RPMI8226 (cell line): Measurements from ENCODE around the gene CFAP77.

Experiments
- DNase-seq: peaks from one replicate; pipeline ENCODE4 v3.0.0-alpha.2; 2015

CFAP77 gene

DNA sequence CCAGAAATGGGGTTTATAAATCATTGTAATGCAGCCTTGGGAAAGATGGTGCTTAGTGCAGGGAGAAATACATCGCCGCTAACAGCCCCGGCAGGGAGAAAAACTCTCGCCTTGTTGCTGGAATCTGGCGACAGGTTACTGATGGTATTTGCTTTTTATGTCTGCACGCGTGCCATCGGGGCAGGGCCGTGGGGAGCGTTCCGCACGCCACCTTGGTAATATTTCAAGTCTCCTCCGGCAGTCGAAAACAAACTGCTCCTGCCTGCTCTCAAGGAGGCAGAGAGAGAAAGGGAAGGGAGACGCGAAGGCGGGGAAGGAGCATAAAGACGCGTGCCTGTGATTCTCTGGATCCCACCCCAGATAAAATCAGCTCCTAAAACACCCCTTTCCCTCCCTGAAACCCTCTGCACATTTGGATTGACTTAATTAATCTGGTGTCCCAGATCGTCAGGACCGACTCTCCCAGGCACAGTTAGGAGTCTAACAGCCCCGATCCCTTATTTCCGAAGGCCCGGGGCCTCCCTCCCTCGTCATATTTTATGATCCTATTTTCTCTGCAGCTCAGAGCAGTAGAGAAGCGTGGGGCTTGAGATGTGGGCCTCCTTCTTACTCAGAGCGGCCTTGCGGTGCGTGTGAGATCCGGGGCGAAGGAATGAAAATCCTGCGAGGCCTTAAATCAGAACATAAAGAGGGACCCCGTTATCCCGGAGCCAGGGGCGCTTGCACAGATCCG is 47.7 kb downstream of the CFAP77 start:
- no peak for DNase-seq

DNA sequence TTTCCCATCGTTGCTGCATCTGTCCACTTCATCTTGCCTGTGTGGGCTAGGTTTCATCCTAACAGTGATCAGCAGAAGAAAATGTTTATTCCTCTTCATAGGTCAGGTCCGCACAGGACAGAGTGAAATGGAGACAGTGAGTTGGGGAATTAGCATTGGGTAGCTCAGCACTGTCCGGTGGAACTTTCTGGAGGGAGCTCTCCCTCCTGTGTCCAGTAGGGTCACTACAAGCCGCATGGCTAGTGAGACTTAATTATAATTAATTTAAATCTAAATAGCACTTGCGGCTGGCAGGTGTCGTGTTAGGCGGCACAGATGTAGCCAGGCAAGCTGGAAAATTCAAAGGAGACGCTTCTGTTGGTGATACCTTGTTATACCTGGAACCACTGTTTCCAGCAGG is 48.4 kb downstream of the CFAP77 start:
- no peak for DNase-seq

DNA sequence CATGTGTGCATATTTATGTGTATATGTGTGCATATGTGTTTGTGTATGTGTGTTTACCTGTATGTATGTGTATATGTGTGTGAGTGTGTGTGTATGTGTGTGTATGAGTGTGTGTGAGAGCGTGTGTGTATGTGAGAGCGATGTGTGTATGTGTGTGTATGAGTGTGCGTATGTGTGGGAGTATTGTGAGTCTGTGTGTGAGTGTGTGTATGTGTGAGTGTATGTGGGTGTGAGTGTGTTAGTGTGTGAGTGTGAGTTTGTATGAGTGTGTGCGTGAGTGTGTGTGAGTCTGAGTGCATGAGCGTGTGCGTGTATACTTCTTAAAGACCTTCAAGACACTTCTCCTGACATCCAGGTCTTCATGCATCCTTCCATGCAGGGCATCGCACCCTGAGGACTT is 49.6 kb downstream of the CFAP77 start:
- no peak for DNase-seq

DNA sequence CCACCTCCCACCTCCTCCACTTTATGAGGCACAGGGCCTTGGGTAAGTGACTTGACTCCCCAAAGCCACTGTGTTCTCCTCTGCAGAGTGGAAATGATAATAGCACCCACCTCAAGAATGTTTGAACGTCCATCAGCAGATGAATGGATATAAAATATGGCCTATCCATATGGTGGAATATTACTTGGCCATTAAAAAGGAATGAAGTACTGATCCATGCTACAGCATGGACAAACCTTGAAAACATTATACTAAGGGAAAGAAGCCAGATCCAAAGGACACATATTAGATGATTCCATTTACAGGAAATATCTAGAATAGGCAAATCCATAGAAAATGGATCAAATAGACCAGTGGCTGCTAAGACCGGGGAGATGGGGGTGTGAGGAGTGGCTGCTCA is 50.2 kb downstream of the CFAP77 start:
- no peak for DNase-seq

DNA sequence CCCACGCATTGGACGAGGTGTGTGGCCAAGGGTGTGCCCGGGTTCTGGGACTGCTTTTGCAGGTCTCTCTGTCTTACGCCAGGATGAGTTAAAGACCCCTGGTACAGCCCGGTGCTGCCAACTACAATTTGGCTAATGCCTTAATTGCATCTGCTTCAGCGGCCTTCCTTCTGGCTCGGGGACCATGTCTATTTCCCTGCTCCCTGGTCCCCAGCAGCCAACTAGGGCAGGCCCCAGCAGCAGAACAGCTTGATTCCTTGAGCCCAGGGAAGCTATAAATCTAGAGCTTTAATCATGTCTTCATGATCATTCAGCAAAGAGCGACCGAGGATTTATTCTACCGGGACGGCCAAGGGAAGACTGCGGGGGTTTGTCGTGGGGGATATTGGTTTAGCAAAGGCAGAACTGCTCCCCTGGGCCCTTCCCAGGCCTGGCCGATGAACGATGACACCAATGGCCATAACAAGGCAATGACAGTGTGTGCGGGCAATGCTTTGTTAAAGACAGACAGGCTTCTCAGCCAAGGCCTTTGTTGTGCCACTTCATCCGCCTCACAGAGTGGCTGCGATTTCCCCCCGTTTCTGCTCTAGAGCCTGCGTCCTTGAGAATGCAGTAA is 51.4 kb downstream of the CFAP77 start:
- DNase-seq = no peak

DNA sequence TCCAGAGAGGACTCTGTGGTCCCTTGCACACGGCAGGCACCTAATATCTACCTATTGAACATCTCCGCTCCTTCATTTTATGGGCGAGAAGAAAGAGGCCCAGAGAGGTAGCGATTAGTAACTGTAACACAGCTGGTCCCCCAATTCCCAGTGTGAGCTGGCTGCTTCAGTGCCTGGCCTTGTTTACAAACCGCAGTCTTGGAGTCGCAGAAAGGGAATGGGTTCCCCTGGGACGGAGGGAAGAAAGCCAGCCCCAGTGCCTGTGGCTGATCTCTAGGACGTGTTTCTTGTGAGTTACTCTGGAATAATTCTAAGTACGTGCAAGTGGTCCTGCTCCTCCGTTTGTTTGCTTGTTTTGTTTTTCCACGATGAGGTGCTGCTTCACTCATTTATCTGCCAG is 52.0 kb downstream of the CFAP77 start:
- no peak for DNase-seq

DNA sequence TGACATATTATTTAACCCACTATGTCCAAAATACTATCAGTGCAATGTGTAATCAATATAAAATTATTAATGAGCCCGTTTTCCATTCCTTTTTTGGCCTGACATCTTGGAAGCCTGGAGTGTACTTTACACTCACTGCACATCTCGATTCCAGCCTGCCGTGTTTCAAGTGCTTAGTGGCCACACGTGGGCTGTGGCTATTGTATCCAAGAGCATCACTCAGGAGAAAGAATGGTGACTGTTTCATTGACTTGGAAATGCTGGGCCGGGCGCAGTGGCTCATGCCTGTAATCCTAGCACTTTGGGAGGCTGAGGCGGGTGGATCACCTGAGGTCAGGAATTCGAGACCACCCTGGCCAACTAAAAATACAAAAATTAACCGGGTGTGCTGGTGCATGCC is 54.5 kb downstream of the CFAP77 start:
- no peak for DNase-seq

DNA sequence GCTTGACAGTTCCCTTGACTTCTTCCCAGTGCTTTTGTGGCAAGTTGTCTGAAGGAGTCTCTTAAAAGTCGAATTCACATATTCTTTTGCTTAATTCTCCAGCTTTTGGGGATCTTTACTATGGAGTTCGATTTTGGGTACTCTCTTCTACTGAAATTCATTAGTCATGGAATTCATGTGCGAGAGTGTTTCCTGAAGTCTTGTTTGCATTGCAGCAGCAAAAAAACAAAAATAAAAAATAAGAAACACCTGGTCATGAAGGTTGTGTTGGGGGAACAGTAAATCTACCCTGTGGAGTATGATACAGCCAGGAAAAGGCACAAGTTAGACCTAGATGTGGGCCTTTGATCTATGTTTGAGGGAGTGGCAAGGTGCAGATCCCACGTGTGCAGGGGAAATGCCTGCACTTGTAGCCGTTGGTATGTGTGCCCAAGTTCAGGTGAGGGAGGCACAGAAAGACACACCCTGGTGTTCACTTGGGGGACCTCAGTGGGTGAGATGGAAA is 55.2 kb downstream of the CFAP77 start:
- DNase-seq = no peak

DNA sequence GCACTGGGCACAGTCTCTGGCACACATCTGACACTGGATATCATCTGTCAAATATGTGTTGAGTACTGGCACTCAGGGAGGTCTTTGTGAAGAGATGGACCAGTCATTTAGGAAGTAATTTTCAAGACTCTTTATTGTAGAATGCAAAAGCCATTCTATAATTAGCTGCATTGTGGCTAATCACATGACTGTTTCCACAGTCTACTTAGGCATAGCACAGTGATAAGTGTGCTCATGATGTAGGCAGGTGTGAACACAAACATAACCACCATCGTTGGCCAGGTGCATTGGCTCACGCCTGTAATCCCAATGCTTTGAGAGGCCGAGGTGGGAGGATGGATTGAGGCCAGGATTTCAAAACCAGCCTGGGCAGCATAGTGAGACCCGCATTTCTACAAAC is 62.2 kb downstream of the CFAP77 start:
- peak; percentile 61 for DNase-seq

DNA sequence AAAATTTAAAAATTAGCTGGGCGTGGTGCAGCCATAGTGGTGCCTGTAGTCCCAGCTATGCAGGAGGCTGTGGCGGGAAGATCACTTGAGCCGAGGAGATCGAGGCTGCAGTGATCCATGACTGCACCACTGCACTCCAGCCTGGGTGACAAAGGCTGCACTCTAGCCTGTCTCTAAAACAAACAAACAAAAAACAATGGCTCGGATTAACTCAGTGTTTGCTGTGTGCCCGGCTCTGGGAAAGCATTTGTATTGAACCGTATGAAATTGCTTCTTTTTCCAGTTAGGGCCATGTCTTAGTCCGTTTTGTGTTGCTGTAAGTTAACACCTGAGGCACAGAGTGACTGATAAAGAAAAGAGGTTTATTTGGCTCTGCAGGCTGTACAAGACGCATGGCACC is 62.6 kb downstream of the CFAP77 start:
- no peak for DNase-seq

DNA sequence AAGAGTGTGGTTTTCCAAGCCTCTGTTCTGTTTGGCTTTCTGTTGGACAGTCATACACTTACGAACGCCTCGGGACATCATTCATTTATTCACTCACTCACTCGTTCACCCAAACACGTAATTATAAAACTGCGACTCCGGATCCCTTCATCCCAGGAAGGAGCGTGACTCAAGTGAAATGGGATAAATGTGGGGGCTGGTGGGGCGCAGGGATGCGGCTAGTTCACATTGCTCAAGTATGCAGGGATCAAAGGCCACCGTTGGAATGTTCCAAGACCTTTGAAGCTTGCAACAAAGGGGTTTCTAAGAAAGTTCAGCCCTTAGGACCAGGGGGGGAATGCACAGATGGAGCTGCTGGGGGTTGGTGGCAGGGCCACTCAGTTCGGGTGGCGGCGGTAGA is 64.2 kb downstream of the CFAP77 start:
- no peak for DNase-seq

DNA sequence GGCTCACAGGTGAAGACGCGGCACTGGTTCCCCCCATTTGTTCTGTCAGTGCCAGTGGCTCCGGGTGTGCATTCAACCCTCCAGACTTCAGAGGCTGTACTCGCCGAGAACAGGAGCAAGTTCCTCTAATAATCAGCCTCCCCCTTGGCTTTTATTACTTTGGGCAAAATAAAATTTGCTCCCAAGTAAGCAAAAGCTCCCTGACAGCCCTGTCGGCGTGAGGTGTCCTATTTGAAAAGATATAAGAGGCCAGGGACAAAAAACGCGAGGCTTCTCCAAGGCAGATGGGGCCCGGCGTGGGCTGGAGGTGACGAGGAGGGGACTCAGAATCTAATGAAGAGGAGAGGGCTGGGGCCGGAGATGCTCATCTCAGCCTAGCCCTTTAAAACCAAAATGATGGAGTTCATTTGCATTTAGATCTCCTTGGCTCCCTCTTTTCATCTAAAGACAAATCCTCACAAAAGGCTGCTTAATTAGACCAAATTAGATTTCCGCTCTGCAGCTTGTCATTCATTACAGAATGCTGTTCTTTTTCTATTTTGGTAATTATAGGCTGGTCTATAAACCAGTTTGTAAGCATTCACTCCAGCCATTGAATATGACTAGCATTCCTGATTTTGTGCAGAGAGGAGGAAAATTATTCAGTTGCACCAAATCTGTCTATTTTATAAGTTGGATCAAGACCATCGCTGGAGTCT is 68.5 kb downstream of the CFAP77 start:
- DNase-seq = no peak

DNA sequence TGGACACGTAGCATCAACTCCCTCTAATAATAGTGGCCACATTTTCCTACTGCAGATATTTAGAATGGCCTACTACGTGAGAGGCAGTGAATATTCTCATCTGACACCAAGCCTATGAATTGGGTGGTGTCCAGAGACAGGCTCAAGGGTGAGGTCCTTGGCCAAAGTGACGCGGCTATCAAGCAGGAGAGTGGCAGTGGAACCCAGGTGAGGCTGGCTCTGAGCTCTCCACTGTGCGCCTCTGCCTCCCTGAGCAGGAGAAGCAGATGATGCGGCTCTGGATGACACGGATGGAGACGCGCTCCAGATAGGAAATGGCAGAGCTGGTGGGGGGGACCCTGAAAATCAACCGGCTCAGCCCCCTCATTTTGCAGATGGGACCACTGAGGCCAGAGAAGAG is 69.7 kb downstream of the CFAP77 start:
- no peak for DNase-seq

DNA sequence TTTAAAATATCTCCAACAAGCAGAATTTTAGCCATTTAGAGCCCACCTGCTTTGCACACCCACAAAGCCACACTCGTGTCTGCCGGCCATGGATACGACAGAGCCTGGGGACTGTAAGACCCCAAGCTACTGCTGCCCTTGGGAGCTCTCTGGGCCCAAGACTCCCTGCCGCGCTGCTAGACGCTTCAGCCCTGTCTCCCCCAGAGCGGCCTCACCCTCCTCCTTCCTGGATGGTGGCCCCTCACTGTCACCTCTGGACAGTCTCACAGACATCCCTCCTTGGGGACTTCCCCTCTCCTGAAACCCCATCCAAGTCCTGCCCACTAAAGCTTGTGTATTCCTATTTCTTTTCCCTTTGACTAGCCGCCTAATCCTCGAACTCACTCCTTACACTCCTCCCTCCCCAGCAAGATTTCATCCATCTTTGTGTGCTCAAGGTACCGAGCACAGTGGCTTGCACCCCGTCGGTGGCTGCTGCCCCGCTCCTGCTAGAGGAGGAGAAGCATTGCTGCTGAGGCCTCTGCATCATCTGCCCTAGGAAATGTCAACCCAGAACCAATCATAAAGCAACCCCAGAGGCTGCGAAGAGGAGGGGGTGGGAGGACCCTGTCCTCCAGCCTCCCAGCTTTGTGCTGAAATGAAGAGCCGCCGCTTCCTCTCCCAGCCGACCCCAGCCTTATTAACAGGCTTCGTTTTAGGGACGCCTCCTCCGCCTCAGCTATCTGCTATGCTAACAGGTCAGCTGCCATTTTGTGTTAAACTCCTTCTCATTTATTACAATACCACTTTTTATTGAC is 71.2 kb downstream of the CFAP77 start:
- no peak for DNase-seq

DNA sequence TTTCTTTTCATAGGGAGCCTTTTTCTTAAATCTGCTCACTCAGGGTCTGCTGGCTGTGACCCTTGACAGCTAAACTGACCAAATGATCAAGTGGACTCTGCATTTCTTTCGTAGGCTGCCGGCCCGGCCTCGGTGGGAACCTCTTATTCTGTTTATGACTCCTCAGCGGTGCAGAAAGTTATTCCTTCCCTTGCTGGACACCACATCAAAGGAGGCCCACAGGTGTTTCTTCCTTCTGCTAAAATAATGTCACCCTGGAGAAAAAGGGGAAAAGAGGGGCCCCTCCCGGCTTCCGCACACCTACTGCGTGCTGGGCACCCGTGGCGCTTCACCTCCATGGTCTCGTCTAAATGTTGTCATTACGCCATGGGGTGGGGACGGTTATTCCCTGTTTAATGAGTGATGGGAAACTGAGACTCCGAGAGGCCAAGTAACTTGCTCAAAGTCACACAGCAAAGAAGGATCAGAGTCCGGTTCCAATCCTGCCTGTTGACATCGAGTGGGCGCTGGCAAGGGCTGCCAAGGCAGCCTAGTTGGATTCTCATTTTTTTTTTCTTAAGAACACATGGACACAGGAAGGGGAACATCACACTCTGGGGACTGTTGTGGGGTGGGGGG is 72.3 kb downstream of the CFAP77 start:
- no peak for DNase-seq

DNA sequence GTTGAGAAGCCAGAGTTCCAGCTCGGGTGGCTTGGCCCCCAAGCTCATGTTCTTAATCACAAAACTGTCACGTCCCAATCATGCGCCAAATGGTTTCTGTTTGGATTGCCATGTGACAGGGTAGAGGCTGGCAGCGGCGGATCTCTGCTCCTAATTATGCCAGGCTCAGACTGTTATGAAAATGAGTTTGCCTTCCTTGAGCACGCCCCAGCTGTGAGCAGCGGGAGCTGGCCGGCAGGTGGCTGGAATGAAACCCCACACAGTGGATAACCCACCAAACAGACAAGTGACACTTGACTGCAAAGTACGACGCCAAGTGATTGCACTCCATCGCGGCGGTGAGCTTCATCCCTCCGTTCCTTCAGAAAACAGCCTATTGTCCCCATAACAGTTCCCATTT is 75.4 kb downstream of the CFAP77 start:
- no peak for DNase-seq

DNA sequence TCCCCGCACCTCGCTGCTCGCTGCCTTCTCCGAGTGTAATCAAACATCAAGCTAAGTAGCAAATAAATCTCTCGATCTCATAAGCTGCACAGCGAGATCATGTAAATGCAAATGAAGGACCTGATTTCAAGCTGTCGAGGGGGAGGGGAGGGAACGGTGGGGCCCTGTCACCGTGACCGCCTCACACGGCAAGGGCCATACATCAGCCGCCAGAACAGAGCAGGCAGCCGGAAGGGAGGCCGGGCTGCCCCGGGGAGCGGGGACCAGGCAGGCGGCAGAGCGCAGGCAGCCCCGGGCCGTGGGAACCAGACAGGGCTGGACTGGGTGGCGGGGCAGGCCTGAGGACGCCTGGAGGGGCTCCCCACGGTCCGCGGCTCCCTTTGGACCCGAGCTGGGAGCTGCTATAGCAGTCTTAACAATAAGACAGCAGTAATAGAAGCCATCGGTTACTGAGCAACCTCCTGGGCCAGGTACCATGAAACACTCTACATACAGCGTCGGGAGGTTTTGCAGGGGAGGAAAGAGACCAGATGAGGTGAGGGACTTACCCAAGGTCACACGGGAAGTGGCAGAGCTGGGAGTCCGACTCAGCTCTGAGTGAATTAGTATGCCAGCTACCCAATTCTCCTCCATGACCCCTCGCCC is 76.8 kb downstream of the CFAP77 start:
- no peak for DNase-seq

DNA sequence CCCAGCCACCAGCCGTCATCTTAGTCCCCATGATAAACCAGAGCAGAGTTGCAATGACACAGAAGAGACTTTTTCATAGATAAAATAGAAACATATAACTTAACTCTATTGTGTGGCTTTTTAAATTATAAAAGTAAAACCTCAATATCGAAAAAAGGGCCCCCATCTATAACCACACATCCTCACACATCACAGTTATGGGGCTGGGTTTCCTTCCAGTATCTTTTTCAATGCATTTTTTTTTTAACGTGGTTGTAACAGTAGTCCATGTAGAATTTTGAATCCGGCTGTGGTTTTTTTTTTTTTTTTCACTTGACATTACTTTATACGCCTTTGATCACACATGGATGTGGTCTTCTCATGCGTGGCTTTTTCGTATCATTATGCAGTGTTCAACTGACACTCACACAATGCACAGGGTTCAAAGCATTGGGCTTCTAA is 77.4 kb downstream of the CFAP77 start:
- no peak for DNase-seq

DNA sequence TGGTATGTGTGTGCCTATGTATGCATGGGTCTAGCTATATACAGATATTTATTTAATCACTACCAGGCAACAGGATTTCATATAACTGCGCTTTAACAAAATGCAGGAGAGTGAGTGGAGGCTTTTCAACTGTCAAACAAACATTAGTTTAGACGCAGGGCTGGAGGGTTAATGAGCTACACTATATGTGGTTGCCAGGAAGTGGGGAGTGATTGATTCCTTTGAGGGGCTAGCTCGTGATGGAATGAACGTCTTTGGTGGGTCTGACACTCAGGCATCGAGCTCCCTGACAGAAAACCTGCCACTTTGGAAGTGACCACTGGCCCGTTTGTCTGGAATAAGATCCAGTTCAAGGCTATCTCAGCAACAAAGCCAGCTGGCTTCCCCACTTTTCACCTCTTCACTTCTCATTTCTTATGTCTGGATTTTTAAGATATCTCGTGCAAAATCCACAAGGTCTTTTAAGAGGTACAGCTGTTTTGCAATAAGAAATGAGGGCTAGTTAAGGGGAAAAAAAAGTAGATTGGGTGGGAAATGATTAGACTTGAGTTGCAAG is 78.0 kb downstream of the CFAP77 start:
- no peak for DNase-seq

DNA sequence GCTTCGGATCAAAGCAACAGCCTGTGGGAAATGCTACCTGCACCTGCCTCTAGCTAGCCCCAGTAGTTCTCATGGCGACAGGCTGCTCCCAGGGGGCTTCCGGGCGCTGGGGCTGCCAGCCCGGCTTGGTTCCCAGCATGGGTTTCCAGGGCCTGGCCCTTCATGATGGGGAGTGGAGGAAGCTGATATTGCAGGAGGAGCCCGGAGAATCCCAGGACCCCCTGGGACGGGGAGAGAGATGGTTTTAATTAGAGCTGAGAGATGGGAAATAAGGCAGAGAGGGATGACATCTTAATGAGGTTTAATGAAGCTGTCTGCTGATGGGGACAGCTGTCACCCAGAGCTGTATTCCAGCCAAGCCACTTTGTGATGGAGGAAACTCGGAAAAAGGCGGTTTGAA is 78.6 kb downstream of the CFAP77 start:
- no peak for DNase-seq

DNA sequence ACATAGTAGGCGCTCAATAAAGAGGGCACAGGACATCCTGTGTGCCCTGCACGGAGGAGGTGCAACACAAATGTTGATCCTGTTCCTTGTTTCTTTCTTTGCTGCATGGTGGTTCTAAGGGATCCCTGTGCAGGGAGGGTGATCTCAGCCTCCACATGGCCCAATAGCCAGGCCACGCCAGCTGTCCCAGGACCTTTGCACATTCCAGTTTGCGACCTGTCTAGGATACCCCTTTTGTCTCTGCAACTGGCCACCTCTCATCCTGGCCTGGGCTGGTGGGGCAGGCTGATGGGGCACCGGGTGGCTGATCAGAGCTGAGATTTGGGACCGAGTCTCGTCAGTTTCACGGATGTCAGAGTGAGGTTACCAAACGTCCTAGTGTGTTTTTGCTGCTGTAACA is 79.5 kb downstream of the CFAP77 start:
- no peak for DNase-seq

DNA sequence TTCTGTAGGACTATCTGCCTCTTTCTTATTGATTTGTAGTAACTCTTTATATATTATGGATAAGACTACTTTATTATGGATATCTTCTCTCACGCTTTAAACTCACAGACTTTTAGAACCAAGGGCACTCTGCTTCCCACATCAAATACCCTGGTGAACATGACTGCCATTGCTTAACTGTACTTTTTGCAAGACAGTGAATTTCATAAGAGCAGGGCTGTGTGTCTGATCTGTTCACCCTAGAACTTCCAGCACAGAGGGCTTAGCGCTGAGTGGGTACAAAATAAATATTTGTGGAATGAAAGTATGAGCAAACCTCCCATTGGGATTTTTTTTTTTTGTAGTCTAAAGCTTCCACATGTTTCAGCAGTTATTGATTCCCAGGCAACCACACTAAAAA is 84.8 kb downstream of the CFAP77 start:
- no peak for DNase-seq
